GM12892 (cell line): ENCODE measurements around the gene RBM33.

Source experiments
- POLR2A ChIP-seq: IDR thresholded peaks from 2 replicates; pipeline ENCODE4 v1.6.1; 2011; ENCODE audit warnings: low read depth, low read length, control low read depth
- POLR2AphosphoS5 ChIP-seq: IDR thresholded peaks from 2 replicates; pipeline ENCODE4 v1.6.1; 2011; ENCODE audit warnings: low read depth, low read length, control low read depth
- TAF1 ChIP-seq: IDR thresholded peaks from 2 replicates; pipeline ENCODE4 v1.6.1; 2011; ENCODE audit warnings: low read depth, mild to moderate bottlenecking, control low read depth, low read length, borderline replicate concordance

DNA sequence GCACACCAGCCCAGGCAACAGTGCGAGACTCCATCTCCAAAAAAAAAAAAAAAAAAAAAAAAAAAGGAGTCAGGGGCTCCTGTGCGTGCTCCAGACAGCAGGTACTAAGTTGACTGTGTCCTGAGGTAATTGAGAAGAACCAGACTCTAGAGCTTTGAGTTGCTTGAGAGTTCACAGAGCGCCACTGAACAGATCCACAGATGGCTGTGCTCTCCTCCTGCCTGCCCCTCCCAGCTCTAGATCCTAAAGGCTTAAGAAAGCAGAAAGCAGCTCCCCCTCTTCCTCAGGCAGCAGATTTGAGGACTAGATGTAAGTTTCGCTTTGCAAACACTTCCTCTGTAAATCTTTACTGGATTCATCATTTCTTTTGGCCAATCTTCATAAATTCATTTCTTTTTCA is 129.1 kb downstream of the RBM33 start:
- TF ChIP-seq POLR2A (no peak), POLR2AphosphoS5 (no peak), TAF1 (no peak)
